Measurements from ENCODE around the gene ADAMTSL5.
"Not testable (repeated sequence)": the region's sequence is repeated elsewhere in the genome, so short reads cannot be mapped to it uniquely, and the experiment has no call there.

ADAMTSL5 gene, protein sequence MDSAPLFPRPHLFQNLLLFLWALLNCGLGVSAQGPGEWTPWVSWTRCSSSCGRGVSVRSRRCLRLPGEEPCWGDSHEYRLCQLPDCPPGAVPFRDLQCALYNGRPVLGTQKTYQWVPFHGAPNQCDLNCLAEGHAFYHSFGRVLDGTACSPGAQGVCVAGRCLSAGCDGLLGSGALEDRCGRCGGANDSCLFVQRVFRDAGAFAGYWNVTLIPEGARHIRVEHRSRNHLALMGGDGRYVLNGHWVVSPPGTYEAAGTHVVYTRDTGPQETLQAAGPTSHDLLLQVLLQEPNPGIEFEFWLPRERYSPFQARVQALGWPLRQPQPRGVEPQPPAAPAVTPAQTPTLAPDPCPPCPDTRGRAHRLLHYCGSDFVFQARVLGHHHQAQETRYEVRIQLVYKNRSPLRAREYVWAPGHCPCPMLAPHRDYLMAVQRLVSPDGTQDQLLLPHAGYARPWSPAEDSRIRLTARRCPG

DNA sequence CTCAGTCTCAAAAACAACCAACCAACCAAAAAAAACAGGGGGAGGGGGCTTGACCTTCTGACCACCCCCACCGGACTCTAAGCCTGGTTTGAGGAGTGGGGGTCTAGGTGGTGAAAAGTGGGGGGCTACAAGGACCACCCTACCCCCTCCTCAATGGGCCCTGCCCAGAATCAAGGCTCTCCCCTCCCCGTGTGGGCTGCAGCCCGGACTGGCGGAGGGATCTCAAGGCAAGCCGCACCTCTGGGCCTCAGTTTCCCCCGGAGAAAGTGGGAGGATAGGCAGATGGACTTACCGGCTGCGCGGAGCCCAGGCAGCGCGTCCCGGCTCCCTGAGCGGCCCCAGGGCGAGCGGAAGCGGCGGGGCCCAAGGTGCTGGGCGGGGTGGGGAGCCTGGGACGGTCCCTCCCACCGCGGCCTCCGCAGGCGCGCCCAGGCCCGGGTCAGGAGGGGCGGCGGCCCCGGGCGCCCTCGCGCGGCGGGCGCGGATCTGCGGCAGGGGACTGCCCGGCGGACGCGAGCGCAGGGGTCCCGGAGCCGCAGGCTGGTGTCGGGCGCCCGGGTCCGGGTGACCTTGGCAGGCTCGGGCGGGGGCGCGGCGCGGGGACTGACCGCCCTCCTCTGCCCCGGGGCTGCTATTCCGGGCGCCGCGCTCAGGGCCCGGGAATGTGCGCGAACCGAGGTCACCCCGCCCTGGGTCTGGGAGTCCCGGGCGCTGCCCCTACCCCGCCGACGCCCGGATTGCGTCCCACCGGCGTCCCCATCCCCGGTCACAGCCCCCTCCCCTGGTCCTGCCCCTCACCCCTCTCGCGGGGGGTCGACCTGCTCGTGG lies at the start of gene ADAMTSL5:
Gene ADAMTSL5 (minus strand): TSS at position 349 of the 828 bp plus-strand sequence. CDS start 2,076 bp downstream, outside the sequence.
- DNase-seq (ENCODE audit: low spot score): no peak

DNA sequence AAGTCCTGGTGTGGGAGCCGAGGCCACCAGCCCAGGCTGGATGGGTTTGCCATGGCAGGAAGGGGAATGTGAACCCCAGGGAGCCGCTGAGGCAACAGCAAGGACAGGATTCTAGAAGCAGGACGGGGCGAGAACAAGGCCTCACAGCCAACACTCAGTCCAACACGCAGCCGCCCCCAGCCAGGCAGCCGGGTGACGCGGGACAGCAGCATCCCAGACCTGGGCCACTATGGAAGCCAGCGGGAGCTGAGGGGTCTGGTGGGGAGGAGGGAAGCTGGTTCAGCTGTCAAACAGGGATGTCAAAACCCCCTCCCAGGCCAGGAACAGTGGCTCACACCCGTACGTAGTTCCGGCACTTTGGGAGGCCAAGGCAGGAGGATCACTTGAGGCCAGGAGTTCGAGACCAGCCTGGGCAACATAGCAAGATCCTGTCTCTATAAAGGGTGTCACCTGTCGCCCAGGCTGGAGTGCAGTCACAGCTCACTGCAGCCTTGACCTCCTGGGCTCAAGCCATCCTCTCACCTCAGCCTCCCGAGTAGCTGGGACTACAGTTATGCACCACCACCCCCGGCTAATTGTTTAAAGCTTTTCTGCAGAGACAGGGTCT lies 48.5 kb upstream of the ADAMTSL5 start:
- DNase-seq (ENCODE audit: low spot score): no peak

DNA sequence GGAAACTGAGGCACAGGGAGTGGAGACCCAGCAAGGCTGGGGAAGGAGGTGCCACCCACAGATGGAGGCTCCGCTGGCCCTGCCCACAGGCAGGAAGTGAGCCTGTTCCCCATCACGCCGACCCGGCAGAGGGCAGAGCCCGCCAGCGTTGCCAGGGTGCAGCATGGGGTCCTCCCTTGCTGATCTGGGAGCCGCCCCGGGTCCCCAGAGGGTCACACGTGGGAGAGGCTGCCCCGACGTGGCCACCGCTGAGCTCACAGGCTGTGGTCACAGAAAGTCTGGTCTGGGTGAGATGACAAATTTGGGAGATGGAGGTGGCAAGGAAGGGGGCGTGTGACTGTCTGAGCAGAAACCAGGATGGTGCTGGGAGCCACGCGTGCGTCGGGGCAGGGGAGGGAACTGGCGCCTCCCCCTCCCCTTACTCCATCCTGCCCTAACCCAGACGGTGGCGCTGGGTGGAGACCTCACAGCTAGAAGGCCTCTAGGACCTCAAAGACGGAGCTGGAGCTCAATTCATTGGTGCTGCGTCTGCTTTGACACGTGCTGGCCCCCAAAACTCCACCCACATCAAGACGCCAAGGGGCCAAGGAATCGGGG lies 47.6 kb upstream of the ADAMTSL5 start:
- DNase-seq (ENCODE audit: low spot score): no peak

DNA sequence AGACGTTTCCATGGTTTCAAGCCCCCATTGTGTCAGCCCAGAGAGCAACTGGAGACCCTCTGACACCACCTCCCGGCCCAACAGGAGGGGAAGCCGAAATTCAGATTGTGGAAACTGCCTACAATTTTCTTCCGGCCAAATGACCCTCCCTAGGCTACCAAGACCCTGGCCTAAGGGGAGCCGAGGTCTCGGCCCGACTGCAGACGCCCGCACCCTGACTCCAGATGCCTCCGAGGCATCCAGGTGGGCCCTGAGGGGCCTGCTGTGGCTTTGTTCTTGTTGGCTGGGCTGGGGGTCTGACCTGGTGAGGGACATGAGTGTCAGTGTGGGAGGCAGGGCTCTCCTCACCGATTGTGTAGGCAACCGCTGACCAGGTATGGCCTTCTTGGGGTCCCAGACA lies 45.7 kb upstream of the ADAMTSL5 start:
- DNase-seq (ENCODE audit: low spot score): no peak

DNA sequence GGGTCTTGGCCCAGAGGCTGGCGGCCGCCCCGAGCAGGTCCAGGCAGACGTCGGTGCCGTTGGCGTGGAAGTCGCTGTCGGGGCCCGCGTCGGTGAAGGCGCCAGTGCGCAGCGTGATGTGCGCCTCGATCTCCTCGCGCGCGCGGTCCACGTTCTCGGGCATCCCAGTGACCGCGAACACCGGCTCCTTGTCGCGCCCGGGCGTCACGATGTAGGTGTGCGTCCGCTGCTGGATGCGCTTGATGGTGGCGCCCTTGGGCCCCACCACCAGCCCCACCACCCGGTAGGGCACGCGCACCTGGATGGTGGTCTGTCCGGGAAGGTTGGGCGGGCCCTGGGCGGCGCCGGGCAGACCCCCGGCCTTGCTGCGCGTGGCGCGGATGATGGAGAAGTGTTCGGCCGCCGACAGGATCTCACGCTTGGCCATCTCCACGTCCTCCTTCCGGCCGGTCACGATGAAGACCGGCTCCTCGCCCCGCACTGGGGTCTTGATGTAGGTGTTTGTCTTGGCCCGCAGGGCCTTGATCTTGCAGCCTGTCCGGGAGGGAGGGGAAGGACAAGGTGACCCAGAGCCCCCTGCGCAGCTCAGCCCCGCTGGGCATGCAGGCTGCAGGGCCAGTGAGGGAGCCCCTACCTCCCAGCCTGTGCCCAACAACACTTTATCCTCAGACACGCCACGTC lies 43.7 kb upstream of the ADAMTSL5 start:
- no peak for DNase-seq (ENCODE audit: low spot score)

DNA sequence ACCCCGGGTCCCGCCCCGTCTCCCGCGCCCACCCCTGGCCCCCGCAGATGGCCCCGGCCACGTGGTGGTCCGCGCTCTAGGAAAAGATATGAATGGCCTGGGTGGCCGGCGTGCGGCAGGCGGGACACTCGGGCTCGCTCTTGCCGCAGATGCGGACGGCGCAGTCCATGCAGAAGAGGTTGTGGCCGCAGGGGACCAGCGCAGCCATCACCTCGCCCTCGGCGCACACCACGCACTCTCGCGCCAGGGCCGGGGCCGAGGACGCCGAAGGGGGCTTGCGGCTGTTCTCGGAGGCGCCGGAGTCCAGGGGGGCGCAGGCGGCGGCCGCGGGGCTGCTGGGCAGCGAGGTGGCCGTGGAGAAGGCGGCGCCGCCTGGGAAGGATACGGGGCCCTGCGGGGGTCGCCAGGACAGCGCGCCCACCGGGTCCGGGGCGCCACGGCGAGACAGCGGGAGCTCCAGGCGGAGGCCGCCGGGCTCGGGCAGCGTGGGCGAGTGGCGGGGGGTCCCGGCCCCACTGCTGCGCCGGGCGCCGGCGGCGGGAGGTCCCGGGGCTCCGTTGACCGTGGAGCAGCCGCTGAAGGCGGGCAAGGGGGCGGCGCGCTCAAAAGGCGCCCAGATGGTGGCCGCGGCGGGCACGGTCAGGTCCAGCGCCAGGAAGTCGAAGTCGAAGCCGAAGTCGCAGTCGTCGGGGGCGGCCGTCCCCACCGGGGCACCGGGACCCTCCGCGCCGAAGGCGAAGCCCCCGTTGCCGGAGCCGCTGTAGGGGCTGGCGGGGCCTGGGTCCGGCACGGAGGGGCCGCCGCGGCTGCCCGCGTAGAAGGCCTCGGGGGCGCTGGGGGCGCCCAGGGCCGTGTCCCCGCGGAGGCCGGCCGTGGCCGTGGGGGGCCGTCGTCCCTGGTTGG lies 42.9 kb upstream of the ADAMTSL5 start:
- no peak for DNase-seq (ENCODE audit: low spot score)

DNA sequence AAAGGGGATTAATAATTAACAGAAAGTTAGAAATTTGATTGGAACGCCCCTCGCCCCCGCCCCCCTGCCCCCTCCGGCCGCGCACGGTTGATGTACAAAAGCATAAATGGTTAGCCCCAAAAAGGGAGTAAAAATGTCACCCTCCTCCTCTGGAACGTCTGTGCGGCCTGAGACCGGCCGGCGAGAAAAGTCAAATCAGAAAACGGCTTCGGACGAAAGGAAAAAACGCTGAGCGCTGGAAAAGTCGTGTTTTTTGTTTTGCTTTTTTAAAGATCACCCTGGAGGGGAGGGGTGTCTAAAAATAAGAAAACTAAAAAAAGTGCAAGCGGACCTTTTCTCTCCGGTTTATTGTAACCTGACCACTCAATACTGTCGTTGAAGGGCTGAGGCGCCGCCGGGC lies 42.1 kb upstream of the ADAMTSL5 start:
- no peak for DNase-seq (ENCODE audit: low spot score)

DNA sequence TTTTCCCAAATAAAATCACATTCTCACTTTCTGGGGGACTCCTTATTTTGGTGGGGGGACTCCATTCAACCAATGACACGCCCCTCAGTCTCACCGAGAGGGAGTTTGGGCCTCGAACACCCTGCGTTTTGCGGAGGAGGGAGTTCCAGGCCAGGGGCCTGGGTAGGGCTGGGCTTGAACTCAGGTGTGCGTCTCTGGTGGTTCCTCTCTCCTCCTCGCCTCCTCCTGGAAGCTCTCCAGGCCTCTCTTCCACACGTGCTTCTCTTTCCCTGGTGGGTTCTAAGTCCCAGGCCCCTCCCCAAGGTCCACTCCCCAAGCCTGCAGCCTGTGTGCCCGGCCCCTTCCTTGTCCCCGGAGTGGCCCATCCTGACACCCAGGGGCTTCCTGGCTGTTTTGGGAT lies 40.6 kb upstream of the ADAMTSL5 start:
- no peak for DNase-seq (ENCODE audit: low spot score)

DNA sequence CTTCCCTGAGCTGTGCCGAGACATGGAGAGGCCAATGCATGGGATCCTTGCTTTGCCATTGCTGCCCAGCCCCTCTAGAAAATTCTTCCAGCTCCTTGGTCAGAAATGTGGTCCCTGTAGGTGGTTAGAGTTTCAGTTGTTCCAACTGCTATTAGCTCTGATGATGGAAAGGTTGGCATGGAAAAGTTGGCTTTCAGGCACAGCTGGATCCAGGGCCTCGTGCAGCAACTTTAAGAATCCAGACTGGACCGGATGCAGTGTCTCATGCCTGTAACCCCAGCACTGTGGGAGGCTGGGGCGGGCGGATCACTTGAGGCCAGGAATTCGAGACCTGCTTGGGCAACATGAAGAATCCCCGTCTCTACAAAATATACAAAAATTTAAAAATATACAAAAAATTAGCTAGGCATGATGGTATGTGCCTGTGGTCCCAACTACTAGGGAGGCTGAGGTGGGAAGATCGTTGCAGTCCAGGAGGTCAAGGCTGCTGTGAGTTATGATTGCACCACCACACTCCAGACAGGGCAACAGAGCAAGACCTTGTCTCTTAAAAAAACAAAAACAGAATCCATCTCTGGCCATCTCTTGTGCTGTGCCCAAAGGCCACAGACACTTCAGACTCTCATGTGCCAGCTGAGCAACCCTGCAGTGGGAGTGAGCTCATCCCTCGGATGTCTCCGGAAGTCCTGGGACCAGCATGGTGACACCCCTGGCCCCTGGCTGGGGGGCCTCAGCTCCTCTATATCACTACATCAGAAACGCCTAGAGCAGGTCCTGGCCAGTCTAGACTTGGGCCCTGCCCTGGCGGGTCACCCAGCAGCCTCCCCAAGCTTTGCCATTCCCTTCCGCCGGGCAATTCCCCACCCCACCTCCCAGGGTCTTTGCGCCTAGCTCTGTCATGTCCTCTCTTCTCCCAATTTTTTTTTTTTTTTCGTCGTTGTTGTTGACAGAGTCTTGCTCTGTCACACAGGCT lies 38.5 kb upstream of the ADAMTSL5 start:
- no peak for DNase-seq (ENCODE audit: low spot score)

DNA sequence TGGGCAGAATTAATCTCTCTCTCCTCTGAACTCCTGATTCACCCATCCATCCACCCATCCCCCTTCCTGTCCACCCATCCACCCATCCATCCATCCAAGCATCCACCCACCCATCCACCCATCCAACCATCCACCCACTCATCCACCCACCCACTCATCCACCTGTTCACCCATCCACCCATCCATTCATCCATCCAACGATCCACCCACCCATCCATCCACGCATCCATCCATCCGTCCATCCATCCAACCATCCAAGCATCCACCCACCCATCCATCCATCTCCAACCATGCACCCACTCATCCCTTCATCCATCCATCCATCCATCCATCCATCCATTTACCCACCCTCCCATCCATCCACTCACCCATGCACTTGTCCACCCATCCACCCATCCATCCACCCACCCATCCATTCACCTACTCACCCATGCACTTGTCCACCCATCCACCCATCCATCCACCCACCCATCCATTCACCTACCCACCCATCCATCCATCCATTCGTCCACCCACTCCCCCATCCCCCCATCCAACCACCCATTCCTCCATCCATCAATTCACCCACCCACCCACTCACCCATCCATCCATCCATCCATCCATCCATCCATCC lies 36.6 kb upstream of the ADAMTSL5 start:
- DNase-seq (ENCODE audit: low spot score): no peak

DNA sequence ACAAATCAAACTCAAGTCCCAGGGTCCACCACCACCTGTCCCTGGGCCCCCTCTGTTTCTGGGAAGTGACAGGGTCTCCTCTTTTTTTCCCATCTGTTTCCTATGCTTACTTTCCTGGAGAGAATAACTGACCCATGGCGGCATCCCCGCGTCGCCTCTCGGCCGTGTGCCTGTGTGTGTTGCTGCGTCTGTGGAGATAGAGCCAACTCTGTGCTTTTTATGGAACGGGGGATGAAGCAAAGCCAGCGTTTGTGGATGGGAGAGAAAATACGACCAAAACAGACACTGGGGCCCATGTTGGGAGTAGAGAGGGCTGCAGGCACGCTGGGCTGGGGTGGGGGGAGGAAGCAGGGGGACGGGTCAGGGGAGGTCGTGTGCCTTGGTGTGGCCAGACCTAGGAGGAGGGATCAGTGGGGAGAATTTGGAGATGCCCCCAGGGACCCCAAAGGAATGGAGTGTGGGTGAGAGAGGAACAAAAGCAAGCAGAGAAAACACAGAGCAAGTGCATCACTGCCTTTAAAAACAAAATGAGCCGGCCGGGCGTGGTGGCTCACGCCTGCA lies 27.6 kb upstream of the ADAMTSL5 start:
- no peak for DNase-seq (ENCODE audit: low spot score)

DNA sequence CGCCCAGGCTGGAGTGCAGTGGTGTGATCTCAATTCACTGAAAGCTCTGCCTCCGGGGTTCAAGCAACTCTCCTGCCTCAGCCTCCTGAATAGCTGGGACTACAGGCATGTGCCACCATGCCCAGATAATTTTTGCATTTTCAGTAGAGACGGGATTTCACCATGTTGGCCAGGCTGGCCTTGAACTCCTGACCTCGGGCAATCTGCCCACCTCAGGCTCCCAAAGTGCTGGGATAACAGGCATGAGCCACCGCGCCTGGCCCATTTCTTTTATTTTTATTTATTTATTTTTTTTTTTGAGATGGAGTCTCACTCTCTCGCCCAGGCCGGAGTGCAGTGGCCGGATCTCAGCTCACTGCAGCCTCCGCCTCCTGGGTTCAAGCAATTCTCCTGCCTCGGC lies 26.9 kb upstream of the ADAMTSL5 start:
- not testable (repeated sequence) for DNase-seq (ENCODE audit: low spot score)

DNA sequence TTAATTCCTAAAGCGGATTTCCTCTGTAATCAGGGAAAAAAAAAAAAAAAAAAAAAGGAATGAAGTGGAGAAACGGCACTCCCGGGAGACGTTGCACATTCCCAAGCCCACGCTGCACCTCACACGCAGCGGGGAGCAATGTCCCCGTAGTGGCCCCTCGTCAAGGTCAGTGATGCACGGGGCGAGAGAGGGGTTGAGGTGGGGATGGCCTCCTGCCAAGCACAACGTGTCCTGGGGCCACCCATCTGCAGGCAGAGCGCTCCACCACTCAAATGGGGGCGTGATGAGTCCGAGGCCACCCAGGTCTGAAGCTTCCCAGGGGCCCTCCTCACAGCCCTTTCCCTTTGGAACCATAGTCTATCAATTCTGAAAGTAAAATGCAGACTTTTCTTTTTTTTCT lies 26.2 kb upstream of the ADAMTSL5 start:
- no peak for DNase-seq (ENCODE audit: low spot score)

DNA sequence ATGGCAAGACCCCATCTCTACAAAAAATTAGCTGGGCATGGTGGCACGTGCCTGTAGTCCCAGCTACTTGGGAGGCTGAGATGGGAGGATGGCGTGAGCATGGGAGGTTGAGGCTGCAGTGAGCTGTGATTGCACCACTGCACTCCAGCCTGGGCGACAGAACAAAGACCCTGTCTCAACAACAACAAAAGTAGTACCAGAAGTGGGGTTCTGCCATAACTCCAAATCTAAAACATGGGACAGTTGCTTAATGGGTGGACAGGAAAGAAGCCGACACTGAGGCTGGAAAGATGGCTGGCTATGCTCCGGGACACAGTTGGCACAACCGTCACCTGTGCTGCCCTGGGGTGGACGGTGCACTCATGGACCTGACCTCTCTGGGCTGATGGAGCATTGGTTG lies 22.9 kb upstream of the ADAMTSL5 start:
- not testable (repeated sequence) for DNase-seq (ENCODE audit: low spot score)

DNA sequence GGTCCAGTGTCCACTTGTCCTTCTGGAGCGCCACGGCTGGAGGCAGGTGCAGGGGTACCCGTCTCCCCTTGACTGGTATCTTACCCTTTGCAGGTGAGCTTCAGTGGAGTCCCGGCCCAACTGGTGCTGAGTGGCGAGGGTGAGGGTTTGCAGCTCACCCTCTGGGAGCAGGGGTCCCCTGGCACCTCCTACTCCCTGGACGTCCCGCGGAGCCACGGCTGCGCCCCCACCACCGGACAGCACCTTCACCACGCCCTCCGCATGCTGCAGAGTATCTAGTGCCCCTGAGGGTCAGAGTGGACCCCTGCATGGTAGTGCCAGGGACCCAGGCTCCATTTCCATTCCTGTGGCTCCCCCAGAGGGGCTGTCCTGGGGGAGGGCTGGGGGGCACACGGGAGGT lies 22.2 kb upstream of the ADAMTSL5 start:
- no peak for DNase-seq (ENCODE audit: low spot score)

DNA sequence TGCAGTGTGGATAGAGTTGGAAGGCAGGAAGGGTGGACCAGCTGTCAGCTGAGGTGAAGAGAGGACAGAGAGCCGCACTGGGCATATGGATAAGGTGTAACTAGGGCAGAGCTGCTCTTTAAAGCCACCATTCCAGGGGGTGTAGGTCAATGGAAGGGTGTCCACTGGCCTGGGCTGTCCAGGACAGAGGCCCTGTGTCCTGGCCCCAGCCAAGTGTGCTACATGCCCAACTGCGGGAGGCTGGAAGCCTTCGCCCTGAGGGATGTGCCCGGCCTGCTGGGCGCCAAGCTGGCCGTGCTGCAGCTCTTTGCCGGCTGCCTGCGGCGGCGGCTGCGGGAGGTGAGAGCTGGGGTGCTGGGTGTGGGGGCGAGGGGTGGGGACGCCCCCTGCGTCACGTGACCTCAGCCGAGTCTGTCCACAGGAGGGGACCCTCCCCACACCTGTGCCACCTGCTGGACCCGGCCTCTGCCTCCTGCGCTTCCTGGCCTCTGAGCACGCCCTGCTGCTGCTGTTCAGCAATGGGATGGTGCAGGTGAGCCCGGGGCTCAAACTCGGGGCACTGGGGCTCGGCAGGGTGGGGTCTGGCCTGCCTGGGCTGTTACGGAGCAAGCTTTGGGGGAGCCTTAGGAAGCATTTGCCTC lies 20.8 kb upstream of the ADAMTSL5 start:
- DNase-seq (ENCODE audit: low spot score): no peak

DNA sequence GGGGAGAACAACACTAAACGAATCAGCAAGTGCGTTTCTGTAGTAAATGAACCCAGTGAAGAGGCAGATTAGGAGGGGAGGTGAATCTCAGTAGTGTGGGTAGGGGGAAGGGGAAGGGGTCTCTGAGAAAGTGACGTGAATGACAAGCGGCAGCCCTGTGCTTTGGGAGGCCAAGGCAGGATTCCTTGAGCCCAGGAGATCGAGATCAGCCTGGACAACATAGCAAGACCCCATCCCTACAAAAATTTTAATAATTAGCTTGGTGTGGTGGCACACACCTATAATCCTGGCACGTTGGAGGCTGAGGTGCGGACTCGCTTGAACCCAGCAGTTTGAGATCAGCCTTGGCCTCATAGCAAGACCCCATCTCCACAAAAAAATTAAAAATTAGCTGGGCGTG lies 19.2 kb upstream of the ADAMTSL5 start:
- DNase-seq (ENCODE audit: low spot score): no peak

DNA sequence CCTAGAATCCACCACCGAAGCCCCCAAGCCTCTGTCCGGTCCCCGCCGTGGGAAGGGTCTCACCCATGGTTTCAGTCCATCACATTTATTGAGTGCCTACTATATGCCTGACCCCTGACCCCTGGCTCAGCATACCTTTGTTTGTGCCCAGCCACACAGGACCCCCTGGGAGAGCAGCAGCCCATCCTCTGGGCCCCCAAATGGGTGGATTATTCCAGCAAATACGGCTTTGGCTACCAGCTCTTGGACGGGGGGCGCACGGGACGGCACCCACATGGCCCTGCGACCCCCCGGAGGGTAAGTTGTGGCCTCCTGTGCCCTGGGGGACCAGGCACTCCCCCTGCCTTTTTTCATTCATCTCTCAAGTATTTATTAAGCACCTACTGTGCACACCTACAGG lies 18.8 kb upstream of the ADAMTSL5 start:
- no peak for DNase-seq (ENCODE audit: low spot score)
